GM12878 (cell line): ENCODE results near the gene ZNF365. TPM values are rescaled to one million over a fixed set of nuclear protein-coding genes. Genes with fewer than 3 reads are reported as not detected.
"Not testable (repeated sequence)": the region's sequence is repeated elsewhere in the genome, so short reads cannot be mapped to it uniquely, and the experiment has no call there.

Experiments
- ATAC-seq: fragments of 200-7000 bp; cut with Tn5 transposase; 3 replicates; pipeline ENCODE4 v1.9.1; 2020; ENCODE audit warnings: mild to moderate bottlenecking, moderate library complexity
- BruUV-seq: library from RNA; stranded (reverse); fragments of 400-500 nt; replicated peaks from 2 replicates; lab custom pipeline; 2021; lab: Mats Ljungman, UMichigan
- CTCF ChIA-PET: fragments of 300-600 bp; sonication (Branson Sonifier 250); formaldehyde crosslinking; extraction: SDS; loops from one replicate; lab custom pipeline; 2021; ENCODE audit warnings: inconsistent platforms; lab: Yijun Ruan, JAX
- POLR2A ChIA-PET: fragments of 350-600 bp; formaldehyde crosslinking; extraction: SDS; loops from one replicate; lab custom pipeline; 2021; ENCODE audit warnings: inconsistent platforms; lab: Charles Lee
- RAD21 ChIA-PET: fragments of 300-600 bp; sonication (Branson Sonifier 250); formaldehyde crosslinking; loops from one replicate; lab custom pipeline; 2023; ENCODE audit warnings: antibody characterized with exemption; ENCODE audit not compliant: unreplicated experiment; lab: Charles Lee
- SMC1A ChIA-PET: fragments of 300-600 bp; sonication (Branson Sonifier 250); formaldehyde crosslinking; loops from one replicate; lab custom pipeline; 2023; ENCODE audit not compliant: unreplicated experiment, uncharacterized antibody; lab: Charles Lee
- DNase-seq: peaks from one replicate; pipeline ENCODE4 v3.0.0-alpha.2; 2011; ENCODE audit warnings: low read depth, low spot score
- FAIRE-seq: peaks from 3 replicates; lab custom pipeline; 2011; peaks lifted over from hg19 to GRCh38; lab: Jason Lieb, UNC
- H2AFZ ChIP-seq: 2 replicates; pipeline ENCODE4 v1.6.0; 2011; ENCODE audit warnings: low read depth, low read length, control low read depth; ENCODE audit not compliant: control insufficient read depth
- H3K27ac ChIP-seq: 2 replicates; pipeline ENCODE4 v1.5.1; 2011; ENCODE audit warnings: control low read depth; ENCODE audit not compliant: control insufficient read depth, insufficient read depth
- H3K27me3 ChIP-seq, 2 experiments: replicated peaks in 1 of 2; 2 replicates each; pipeline versions ENCODE4 v1.6.0 to v1.6.1; 2011; ENCODE audit warnings: low read length in 1 of 2; ENCODE audit not compliant: control insufficient read depth in 2 of 2, insufficient read depth in 2 of 2
- H3K36me3 ChIP-seq, 2 experiments: 2 replicates each; pipeline ENCODE4 v1.5.1; 2011; ENCODE audit warnings: low read length in 1 of 2; ENCODE audit not compliant: control insufficient read depth in 2 of 2, insufficient read depth in 2 of 2
- H3K4me1 ChIP-seq: 2 replicates; pipeline ENCODE4 v1.6.1; 2011; ENCODE audit warnings: mild to moderate bottlenecking, low read length, moderate library complexity, mixed read lengths; ENCODE audit not compliant: control insufficient read depth, insufficient read depth
- H3K4me2 ChIP-seq: 2 replicates; pipeline ENCODE4 v1.6.0; 2011; ENCODE audit warnings: control low read depth; ENCODE audit not compliant: control insufficient read depth, insufficient read depth
- H3K4me3 ChIP-seq: fragments of 200-600 bp; sonication (generic); 2 replicates; pipeline ENCODE4 v1.5.1; 2016
- H3K79me2 ChIP-seq: 2 replicates; pipeline ENCODE4 v1.6.0; 2011; ENCODE audit warnings: low read length; ENCODE audit not compliant: control insufficient read depth, insufficient read depth
- H3K9ac ChIP-seq: 2 replicates; pipeline ENCODE4 v1.8.0; 2011; ENCODE audit warnings: low read length, control low read depth, mixed read lengths; ENCODE audit not compliant: control insufficient read depth, insufficient read depth
- H3K9me3 ChIP-seq: replicated peaks from 3 replicates; pipeline ENCODE4 v1.5.1; 2011; ENCODE audit warnings: mild to moderate bottlenecking, low read length; ENCODE audit not compliant: control insufficient read depth, insufficient read depth
- H4K20me1 ChIP-seq: 2 replicates; pipeline ENCODE4 v1.6.0; 2011; ENCODE audit not compliant: control insufficient read depth, insufficient read depth
- BCL11A ChIP-seq: IDR thresholded peaks from 2 replicates; pipeline ENCODE4 v1.6.1; 2011; ENCODE audit warnings: low read depth, low read length
- CEBPB ChIP-seq, 2 experiments: fragments of 150-350 bp in 1 of 2; IDR thresholded peaks; 2 replicates each; pipeline ENCODE4 v1.6.1; 2012 to 2014; ENCODE audit warnings: low read depth in 2 of 2, low read length in 2 of 2, borderline replicate concordance in 1 of 2, inconsistent platforms in 1 of 2
- HDAC2 ChIP-seq: fragments of 200-600 bp; sonication (generic); IDR thresholded peaks from 2 replicates; pipeline ENCODE4 v1.6.1; 2017
- HDAC6 ChIP-seq: fragments of 200-600 bp; sonication (generic); IDR thresholded peaks from one replicate; pipeline ENCODE4 v1.8.0; 2017; ENCODE audit warnings: antibody characterized with exemption; ENCODE audit not compliant: unreplicated experiment
- IRF4 ChIP-seq: IDR thresholded peaks from 2 replicates; pipeline ENCODE4 v1.6.1; 2011; ENCODE audit warnings: low read depth, low read length
- JUNB ChIP-seq: IDR thresholded peaks from 2 replicates; pipeline ENCODE4 v1.6.1; 2016; ENCODE audit warnings: antibody characterized with exemption, mild to moderate bottlenecking
- LARP7 ChIP-seq: fragments of 450-650 bp; IDR thresholded peaks from 2 replicates; pipeline ENCODE4 v1.6.1; 2017; ENCODE audit warnings: mild to moderate bottlenecking
- MTA2 ChIP-seq: fragments of 450-650 bp; IDR thresholded peaks from 2 replicates; pipeline ENCODE4 v1.6.1; 2016; ENCODE audit warnings: low read depth, mild to moderate bottlenecking, moderate library complexity
- MYB ChIP-seq: fragments of 150-350 bp; IDR thresholded peaks from 2 replicates; pipeline ENCODE4 v1.6.1; 2014; ENCODE audit warnings: mild to moderate bottlenecking, low read depth, low read length, borderline replicate concordance
- NFYA ChIP-seq: IDR thresholded peaks from 2 replicates; pipeline ENCODE4 v1.6.1; 2011; ENCODE audit warnings: low read depth, mild to moderate bottlenecking, low read length, improper control_type of control experiment, borderline replicate concordance
- NR2C2 ChIP-seq: IDR thresholded peaks from 2 replicates; pipeline ENCODE4 v1.6.1; 2011; ENCODE audit warnings: borderline replicate concordance, low read depth; ENCODE audit not compliant: control insufficient read depth, insufficient read length
- NRF1 ChIP-seq: conservative IDR thresholded peaks from 2 replicates; pipeline ENCODE4 v1.6.1; 2011; ENCODE audit warnings: mild to moderate bottlenecking, low read depth, low read length, improper control_type of control experiment
- RCOR1 ChIP-seq: conservative IDR thresholded peaks from 2 replicates; pipeline ENCODE4 v1.6.1; 2012; ENCODE audit warnings: low read depth, low read length, improper control_type of control experiment
- SMAD5 ChIP-seq: IDR thresholded peaks from 2 replicates; pipeline ENCODE4 v1.6.1; 2016; ENCODE audit warnings: antibody characterized with exemption, low read depth
- SP1 ChIP-seq: IDR thresholded peaks from one replicate; pipeline ENCODE4 v1.6.1; 2011; ENCODE audit warnings: low read depth, low read length
- STAT3 ChIP-seq: IDR thresholded peaks from 2 replicates; pipeline ENCODE4 v1.6.1; 2011; ENCODE audit warnings: low read depth, low read length, improper control_type of control experiment
- SUZ12 ChIP-seq: fragments of 200-600 bp; sonication (generic); IDR thresholded peaks from one replicate; pipeline ENCODE4 v1.6.1; 2018; ENCODE audit warnings: antibody characterized with exemption, mild to moderate bottlenecking; ENCODE audit not compliant: unreplicated experiment
- TCF3 ChIP-seq: IDR thresholded peaks from 2 replicates; pipeline ENCODE4 v1.6.1; 2012; ENCODE audit warnings: low read depth, mild to moderate bottlenecking, low read length, borderline replicate concordance; ENCODE audit not compliant: insufficient read depth
- WGBS: methylation state at CpG from one replicate; pipeline ENCODE4 v1.1.6; 2016; ENCODE audit warnings: low lambda C conversion rate; ENCODE audit not compliant: insufficient replicate concordance, insufficient coverage; ENCODE audit errors: missing lambda C conversion rate; 5-methylcytosine and 5-hydroxymethylcytosine counted together
- in situ Hi-C: fragments of 300-500 bp; cut with MboI; formaldehyde crosslinking; loops from 9 replicates; pipeline ENCODE4 v1.14.3; 2018; ENCODE audit warnings: mixed read lengths
- intact Hi-C: fragments of 100-400 bp; cut with micrococcal nuclease; formaldehyde crosslinking; loops from one replicate; pipeline ENCODE4 v1.14.2; 2022; ENCODE audit not compliant: unreplicated experiment
- polyA plus RNA-seq, 11 experiments: library from polyadenylated mRNA; depleted of rRNA in 4 of 11; unstranded in 6 of 11; stranded (reverse) in 5 of 11; fragments of >200 nt; fragmentation: Nextera tagmentation in 4 of 11; fragmentation: Illumina TruSeq in 1 of 11; extraction: Ambion mirVana in 4 of 11; extraction: Trizol in 1 of 11; gene quantifications; 1 replicate in 1 of 11; 2 replicates in 10 of 11; pipeline versions ENCODE4 v1.2.1 to v1.2.3, GENCODE V29; 2011 to 2016; ENCODE audit warnings: inconsistent platforms in 2 of 11, missing spikeins in 2 of 11, low read depth in 1 of 11
- total RNA-seq, 4 experiments: library from RNA; depleted of rRNA in 3 of 4; stranded (reverse); fragments of >200 nt in 3 of 4; fragmentation: Illumina TruSeq in 1 of 4; extraction: Trizol in 1 of 4; gene quantifications; 2 replicates each; pipeline versions ENCODE4 v1.2.1 to v1.2.3, GENCODE V29; 2013 to 2021
- TF ChIP-seq, protein P1 (sequence below): fragments of 450-650 bp; IDR thresholded peaks from 2 replicates; pipeline ENCODE4 v1.6.1; 2018; ENCODE audit warnings: mild to moderate bottlenecking, low read depth, moderate library complexity; ENCODE audit not compliant: partially characterized antibody

Gene ZNF365
- total and polyA plus RNA-seq, 10 of the 15 experiments (the other 5 are each of a cell fraction or from before 2014, with no cell fraction given) = 0.08 TPM; not detected in 9

DNA sequence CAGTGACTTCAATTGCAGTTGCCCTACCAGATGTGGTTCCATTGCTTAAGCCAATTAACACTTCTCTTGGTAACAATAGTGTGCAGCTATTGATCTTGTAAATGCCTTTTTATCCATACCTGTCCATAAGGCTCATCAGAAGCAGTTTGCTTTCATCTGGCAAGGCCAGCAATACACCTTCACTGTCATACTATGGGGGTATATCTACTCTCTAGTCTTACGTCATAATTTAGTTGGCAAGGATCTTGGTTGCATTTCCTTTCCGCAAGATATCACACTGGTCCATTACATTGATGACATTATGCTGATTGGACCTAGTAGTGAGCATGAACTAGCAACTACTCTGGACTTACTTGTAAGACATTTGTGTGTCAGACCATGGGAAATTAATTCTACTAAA lies 17.7 kb upstream of the ZNF365 start:
- H3K9ac ChIP-seq = no peak overlapping the region
- ATAC-seq (no peak), DNase-seq (no peak), FAIRE-seq (no peak)
- H3K4me2 ChIP-seq = no peak overlapping the region
- no peaks in the 10 kb centered on the region for H3K79me2 ChIP-seq
- BruUV-seq = no TSS peak
- CTCF ChIA-PET = no interaction called here
- in situ Hi-C loops (no loop called here), intact Hi-C loops (no loop called here)
- SMC1A ChIA-PET = interaction anchor here (1.0 kb wide), 1 partner anchor 92 kb away, joined by 6 read pairs; no protein-coding TSS in a partner anchor
- no peaks in the 10 kb centered on the region for H3K4me1 ChIP-seq
- TF ChIP-seq STAT3 (no peak), BCL11A (no peak), NRF1 (no peak), HDAC2 (no peak), SUZ12 (no peak), SP1 (no peak), MTA2 (no peak), RCOR1 (no peak), CEBPB (IDR thresholded peaks at IDR 0.05; ENCODE audit: borderline replicate concordance in 1 of 2, low read depth in 2 of 2, low read length in 2 of 2) (no peak), IRF4 (no peak), NFYA (no peak), TCF3 (no peak), NR2C2 (no peak), LARP7 (no peak), MYB (no peak), SMAD5 (no peak), JUNB (no peak), HDAC6 (no peak)
- TF ChIP-seq, protein P1, sequence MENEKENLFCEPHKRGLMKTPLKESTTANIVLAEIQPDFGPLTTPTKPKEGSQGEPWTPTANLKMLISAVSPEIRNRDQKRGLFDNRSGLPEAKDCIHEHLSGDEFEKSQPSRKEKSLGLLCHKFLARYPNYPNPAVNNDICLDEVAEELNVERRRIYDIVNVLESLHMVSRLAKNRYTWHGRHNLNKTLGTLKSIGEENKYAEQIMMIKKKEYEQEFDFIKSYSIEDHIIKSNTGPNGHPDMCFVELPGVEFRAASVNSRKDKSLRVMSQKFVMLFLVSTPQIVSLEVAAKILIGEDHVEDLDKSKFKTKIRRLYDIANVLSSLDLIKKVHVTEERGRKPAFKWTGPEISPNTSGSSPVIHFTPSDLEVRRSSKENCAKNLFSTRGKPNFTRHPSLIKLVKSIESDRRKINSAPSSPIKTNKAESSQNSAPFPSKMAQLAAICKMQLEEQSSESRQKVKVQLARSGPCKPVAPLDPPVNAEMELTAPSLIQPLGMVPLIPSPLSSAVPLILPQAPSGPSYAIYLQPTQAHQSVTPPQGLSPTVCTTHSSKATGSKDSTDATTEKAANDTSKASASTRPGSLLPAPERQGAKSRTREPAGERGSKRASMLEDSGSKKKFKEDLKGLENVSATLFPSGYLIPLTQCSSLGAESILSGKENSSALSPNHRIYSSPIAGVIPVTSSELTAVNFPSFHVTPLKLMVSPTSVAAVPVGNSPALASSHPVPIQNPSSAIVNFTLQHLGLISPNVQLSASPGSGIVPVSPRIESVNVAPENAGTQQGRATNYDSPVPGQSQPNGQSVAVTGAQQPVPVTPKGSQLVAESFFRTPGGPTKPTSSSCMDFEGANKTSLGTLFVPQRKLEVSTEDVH = no peak
- no peak overlapping the region for H2AFZ ChIP-seq
- 51% methylated on average over 2 of the region's 2 CpGs for WGBS
- no peaks in the 10 kb centered on the region for H3K9me3 ChIP-seq
- POLR2A ChIA-PET = no interaction called here
- no peak overlapping the region for H3K4me3 ChIP-seq
- RAD21 ChIA-PET = no interaction called here
- no peaks in the 10 kb centered on the region for H4K20me1 ChIP-seq
- no peak overlapping the region for H3K27ac ChIP-seq
- H3K27me3 ChIP-seq = no peaks in the 10 kb centered on the region
- H3K36me3 ChIP-seq = no peaks in the 10 kb centered on the region

DNA sequence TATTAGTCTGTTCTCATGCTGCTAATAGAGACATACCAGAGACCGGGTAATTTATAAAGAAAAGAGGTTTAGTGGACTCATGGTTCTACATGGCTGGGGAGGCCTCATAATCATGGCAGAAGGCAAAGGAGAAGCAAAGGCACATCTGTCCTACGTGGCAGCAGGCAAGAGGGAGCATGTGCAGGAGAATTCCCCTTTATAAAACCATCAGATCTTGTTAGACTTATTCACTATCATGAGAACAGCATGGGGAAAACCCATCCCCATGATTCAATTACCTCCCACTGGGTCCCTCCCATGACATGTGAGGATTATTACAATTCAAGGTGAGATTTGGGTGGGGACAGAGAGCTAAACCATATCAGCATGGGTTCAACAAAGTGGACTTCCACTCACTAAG lies 16.0 kb upstream of the ZNF365 start:
- intact Hi-C loops, ATAC-seq, BruUV-seq, POLR2A ChIA-PET, DNase-seq, H2AFZ ChIP-seq, H3K4me2 ChIP-seq, in situ Hi-C loops, H3K79me2 ChIP-seq, FAIRE-seq, H3K9ac ChIP-seq, H3K9me3 ChIP-seq, H3K27ac ChIP-seq, H3K27me3 ChIP-seq, RAD21 ChIA-PET, H3K4me3 ChIP-seq, CTCF ChIA-PET, H3K36me3 ChIP-seq, H3K4me1 ChIP-seq, H4K20me1 ChIP-seq: not testable (repeated sequence)
- 21% methylated on average over 2 of the region's 2 CpGs for WGBS
- SMC1A ChIA-PET = interaction anchor here (0.5 kb wide), 1 partner anchor 11 kb away, joined by 3 read pairs; no protein-coding TSS in a partner anchor
